Transverse colon (tissue), 3 donors: ENCODE data around the gene CCNH.

Source experiments
- EP300 ChIP-seq: sonication (generic); formaldehyde crosslinking; IDR thresholded peaks from one replicate; pipeline ENCODE4 v1.6.1; 2017; ENCODE audit warnings: antibody characterized with exemption, low read depth
- TF ChIP-seq, protein P1 (sequence below), 5 experiments: fragments of 200-600 bp in 3 of 5; fragments of 450-650 bp in 2 of 5; sonication (generic) in 3 of 5; IDR thresholded peaks; 1 replicate in 2 of 5; 2 replicates in 3 of 5; pipeline ENCODE4 v1.5.1; 2016 to 2017; ENCODE audit warnings: antibody characterized with exemption in 5 of 5, inconsistent platforms in 3 of 5, mild to moderate bottlenecking in 2 of 5, moderate library complexity in 1 of 5

DNA sequence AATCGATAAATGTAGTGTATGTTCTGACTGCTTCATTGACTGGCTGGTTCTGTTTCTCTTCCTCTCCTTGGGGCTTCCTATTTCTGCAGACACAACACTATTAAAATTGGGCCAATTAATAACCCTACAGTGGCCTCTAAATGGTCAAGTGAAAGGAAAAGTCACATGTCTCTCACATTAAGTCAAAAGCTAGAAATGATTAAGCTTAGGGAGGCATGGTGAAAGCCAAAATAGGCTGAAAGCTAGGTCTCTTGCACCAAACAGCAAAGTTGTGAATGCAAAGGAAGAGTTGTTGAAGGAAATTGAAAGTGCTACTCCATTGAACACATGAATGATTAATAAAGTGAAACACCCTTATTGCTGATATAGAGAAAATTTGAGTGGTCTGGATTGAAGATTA lies 58.2 kb downstream of the CCNH start:
- TF ChIP-seq, protein P1, sequence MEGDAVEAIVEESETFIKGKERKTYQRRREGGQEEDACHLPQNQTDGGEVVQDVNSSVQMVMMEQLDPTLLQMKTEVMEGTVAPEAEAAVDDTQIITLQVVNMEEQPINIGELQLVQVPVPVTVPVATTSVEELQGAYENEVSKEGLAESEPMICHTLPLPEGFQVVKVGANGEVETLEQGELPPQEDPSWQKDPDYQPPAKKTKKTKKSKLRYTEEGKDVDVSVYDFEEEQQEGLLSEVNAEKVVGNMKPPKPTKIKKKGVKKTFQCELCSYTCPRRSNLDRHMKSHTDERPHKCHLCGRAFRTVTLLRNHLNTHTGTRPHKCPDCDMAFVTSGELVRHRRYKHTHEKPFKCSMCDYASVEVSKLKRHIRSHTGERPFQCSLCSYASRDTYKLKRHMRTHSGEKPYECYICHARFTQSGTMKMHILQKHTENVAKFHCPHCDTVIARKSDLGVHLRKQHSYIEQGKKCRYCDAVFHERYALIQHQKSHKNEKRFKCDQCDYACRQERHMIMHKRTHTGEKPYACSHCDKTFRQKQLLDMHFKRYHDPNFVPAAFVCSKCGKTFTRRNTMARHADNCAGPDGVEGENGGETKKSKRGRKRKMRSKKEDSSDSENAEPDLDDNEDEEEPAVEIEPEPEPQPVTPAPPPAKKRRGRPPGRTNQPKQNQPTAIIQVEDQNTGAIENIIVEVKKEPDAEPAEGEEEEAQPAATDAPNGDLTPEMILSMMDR (IDR thresholded peaks at IDR 0.05) = no peak
- no peak for TF ChIP-seq EP300
